ENCODE results near the gene DTHD1. TPM values are rescaled to one million over a fixed set of nuclear protein-coding genes. Genes with fewer than 3 reads are reported as not detected.

Gene DTHD1
- total RNA-seq, 4 donors from 2014 or later = 0.20 to 0.60 (median 0.42) TPM; not detected in 1

DNA sequence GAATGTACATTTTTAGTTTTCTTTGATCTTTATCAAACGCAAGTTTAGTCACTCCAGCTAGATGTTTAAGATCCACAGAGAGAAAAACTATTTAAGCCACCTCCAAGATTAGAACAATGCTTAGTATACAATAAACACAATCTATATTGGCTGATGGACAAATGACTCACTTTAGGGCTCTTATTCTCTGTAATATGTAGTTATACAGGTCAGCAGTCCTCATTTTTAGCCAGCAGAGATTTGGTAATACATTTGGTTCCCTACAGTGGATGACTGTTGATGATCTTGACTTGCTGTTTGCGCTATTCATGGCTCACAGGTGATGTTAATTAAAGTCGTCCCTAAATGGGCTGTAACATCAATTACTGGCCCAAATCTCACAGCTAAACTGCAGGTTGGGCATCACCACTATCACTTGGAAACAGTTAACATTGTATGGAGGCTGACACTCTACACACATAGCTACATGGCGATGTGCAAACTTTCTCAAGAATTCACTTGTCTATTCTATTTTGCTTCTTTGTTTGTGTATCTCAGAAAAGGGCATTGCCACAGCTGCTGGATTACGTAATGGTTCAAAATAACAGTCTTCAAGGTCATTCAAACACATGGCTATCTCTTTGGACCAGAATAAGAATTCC, 11.8 kb upstream of the DTHD1 start:
- no peaks in the 10 kb centered on the region for H3K9me3 ChIP-seq
- no peak overlapping the region for H3K27ac ChIP-seq
- H3K36me3 ChIP-seq = no peaks in the 10 kb centered on the region
- no peak overlapping the region for H3K4me3 ChIP-seq
- DNase-seq (ENCODE audit: low spot score in 2 of 2) = no peak
- no peaks in the 10 kb centered on the region for H3K27me3 ChIP-seq
- peaks cover 0 to 4% (median 0%) of the 10 kb centered on the region in 4 donors for H3K4me1 ChIP-seq
- 47% methylated on average over 5 of the region's 5 CpGs for WGBS, 2 donors
- TF ChIP-seq EP300 (IDR thresholded peaks at IDR 0.05) (no peak), POLR2A (IDR thresholded peaks at IDR 0.05) (no peak), CTCF (IDR thresholded peaks at IDR 0.05) (no peak)

DNA sequence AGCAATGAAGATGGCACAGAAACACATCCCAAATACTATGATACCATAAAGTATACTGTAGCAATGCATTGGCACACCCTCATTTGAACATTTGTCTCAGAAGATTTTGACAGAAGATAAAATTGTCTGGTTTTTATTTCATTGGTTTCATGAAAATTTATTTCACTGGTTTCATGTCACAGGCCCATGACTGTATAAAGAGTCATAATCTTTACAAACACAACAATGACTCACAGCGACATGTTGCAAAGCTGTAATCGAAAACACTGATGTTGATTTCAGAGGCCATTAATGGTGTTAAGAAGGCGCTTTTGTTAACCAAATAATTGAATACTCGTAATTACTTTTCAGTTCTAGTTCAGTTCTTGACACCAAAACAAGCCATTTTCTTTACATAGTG, 8.1 kb upstream of the DTHD1 start:
- H3K27me3 ChIP-seq = no peaks in the 10 kb centered on the region
- H3K9me3 ChIP-seq = no peaks in the 10 kb centered on the region
- H3K27ac ChIP-seq = no peak overlapping the region
- H3K36me3 ChIP-seq = no peaks in the 10 kb centered on the region
- TF ChIP-seq POLR2A (IDR thresholded peaks at IDR 0.05) (no peak), CTCF (IDR thresholded peaks at IDR 0.05) (no peak), EP300 (IDR thresholded peaks at IDR 0.05) (no peak)
- no peak for DNase-seq (ENCODE audit: low spot score in 2 of 2)
- H3K4me1 ChIP-seq = peaks cover 0 to 4% (median 0%) of the 10 kb centered on the region in 4 donors
- WGBS, 2 donors = 87 to 89% methylated on average over 4 of the region's 4 CpGs
- H3K4me3 ChIP-seq = no peak overlapping the region

DNA sequence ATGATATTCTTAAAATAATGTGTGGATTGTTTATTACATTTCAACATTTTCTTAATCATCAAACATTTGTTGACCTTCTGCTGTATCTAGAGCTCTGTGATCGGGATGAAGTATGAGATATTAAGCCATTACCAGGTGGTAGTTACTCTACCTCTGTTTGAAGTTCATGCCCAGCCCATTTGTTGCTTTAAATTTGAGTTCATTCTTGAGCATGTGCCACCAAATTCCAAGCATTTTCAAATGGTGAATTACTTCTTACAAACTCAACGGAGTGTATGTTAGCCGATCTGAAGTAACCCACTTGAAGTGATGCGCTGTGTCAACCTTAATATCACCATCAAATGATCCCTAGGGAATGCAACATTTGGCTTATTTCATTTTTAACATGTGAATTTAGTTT, 7.3 kb upstream of the DTHD1 start:
- TF ChIP-seq CTCF (IDR thresholded peaks at IDR 0.05) (no peak), POLR2A (IDR thresholded peaks at IDR 0.05) (no peak), EP300 (IDR thresholded peaks at IDR 0.05) (no peak)
- H3K27me3 ChIP-seq = no peaks in the 10 kb centered on the region
- H3K4me3 ChIP-seq = no peak overlapping the region
- H3K36me3 ChIP-seq = no peaks in the 10 kb centered on the region
- WGBS, 2 donors = 82 to 85% methylated on average over 4 of the region's 4 CpGs
- no peak for DNase-seq (ENCODE audit: low spot score in 2 of 2)
- H3K4me1 ChIP-seq = peaks cover 0 to 4% (median 0%) of the 10 kb centered on the region in 4 donors
- no peak overlapping the region for H3K27ac ChIP-seq
- H3K9me3 ChIP-seq = no peaks in the 10 kb centered on the region

- no peak overlapping the region for H3K27ac ChIP-seq
- no peaks in the 10 kb centered on the region for H3K27me3 ChIP-seq
- no peak for DNase-seq (ENCODE audit: low spot score in 2 of 2)
- 83 to 92% methylated on average over 4 of the region's 4 CpGs for WGBS, 2 donors
- no peak overlapping the region for H3K4me3 ChIP-seq
- H3K9me3 ChIP-seq = no peaks in the 10 kb centered on the region
- peaks cover 0 to 6% (median under 1%) of the 10 kb centered on the region in 4 donors for H3K4me1 ChIP-seq
- no peaks in the 10 kb centered on the region for H3K36me3 ChIP-seq
- TF ChIP-seq CTCF (IDR thresholded peaks at IDR 0.05) (no peak), EP300 (IDR thresholded peaks at IDR 0.05) (no peak), POLR2A (IDR thresholded peaks at IDR 0.05) (no peak)
These were observed 3.9 kb upstream of the DTHD1 start for GRCh38 chr4:36277533-36277932.

DNA sequence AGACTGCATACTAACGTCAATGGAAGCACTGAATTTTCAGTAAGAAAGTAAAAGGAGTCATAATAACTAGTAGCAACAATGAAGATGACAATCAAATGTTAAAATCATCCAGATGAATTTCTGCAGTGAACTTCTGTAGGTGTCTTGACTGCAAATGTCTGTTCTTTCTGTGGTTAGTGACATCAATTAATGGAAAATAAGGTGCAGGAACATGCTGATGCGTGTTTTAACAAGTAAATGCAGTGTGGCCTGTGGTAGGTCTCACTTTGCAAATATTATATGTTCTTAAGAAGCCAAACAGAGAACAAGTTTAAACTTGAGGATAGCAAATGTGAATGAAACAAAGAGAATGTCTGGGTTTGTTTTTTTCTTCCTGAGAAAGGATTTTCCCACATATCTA, 2.6 kb upstream of the DTHD1 start:
- H3K4me3 ChIP-seq = no peak overlapping the region
- TF ChIP-seq POLR2A (IDR thresholded peaks at IDR 0.05) = no peak
- TF ChIP-seq EP300 (IDR thresholded peaks at IDR 0.05) = no peak
- TF ChIP-seq CTCF (IDR thresholded peaks at IDR 0.05) = no peak
- no peak for DNase-seq (ENCODE audit: low spot score in 2 of 2)
- no peaks in the 10 kb centered on the region for H3K27me3 ChIP-seq
- H3K4me1 ChIP-seq = peaks cover 0 to 8% (median 4%) of the 10 kb centered on the region in 4 donors
- WGBS, 2 donors = 86 to 91% methylated on average over 2 of the region's 2 CpGs
- no peaks in the 10 kb centered on the region for H3K36me3 ChIP-seq
- H3K9me3 ChIP-seq = no peaks in the 10 kb centered on the region
- H3K27ac ChIP-seq = no peak overlapping the region
